ENCODE results near the gene HRCT1.

DNA sequence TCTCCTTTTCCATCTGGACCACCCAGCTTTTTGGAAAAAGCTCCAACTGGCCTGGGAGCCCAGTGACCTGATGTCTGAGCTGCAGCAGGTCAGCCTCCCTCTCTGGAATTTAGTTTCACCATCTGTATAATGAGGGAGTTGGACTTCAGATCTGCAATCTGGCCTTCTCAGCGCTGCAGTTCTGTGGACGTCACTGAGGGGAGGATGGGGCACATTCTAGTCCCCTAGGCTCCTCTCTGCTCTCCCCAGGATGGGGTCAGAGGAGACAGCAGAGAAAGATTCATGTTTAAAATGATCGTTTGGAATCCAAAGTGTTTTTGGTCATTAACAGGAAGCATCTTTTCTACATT lies 46.0 kb upstream of the HRCT1 start:
- TF ChIP-seq, protein P1, sequence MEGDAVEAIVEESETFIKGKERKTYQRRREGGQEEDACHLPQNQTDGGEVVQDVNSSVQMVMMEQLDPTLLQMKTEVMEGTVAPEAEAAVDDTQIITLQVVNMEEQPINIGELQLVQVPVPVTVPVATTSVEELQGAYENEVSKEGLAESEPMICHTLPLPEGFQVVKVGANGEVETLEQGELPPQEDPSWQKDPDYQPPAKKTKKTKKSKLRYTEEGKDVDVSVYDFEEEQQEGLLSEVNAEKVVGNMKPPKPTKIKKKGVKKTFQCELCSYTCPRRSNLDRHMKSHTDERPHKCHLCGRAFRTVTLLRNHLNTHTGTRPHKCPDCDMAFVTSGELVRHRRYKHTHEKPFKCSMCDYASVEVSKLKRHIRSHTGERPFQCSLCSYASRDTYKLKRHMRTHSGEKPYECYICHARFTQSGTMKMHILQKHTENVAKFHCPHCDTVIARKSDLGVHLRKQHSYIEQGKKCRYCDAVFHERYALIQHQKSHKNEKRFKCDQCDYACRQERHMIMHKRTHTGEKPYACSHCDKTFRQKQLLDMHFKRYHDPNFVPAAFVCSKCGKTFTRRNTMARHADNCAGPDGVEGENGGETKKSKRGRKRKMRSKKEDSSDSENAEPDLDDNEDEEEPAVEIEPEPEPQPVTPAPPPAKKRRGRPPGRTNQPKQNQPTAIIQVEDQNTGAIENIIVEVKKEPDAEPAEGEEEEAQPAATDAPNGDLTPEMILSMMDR (IDR thresholded peaks at IDR 0.05): no peak
- TF ChIP-seq POLR2A (IDR thresholded peaks at IDR 0.05): no peak

Measured in uterus (tissue), 2 donors.